Urinary bladder (tissue), 4 donors: ENCODE measurements around the gene METTL25. TPM values are rescaled to one million over a fixed set of nuclear protein-coding genes. Genes with fewer than 3 reads are reported as not detected.
A peak's percentile ranks its signal among the peaks of the same experiment; 100 is the strongest.

Source experiments
- DNase-seq: peaks from one replicate; pipeline ENCODE4 v3.0.0-alpha.2; 2015; ENCODE audit errors: extremely low spot score
- H3K27ac ChIP-seq: one replicate; pipeline ENCODE4 v1.5.1; 2013; ENCODE audit warnings: low read depth, mild to moderate bottlenecking, moderate library complexity
- H3K36me3 ChIP-seq: one replicate; pipeline ENCODE4 v1.6.1; 2013; ENCODE audit warnings: mild to moderate bottlenecking, moderate library complexity; ENCODE audit not compliant: insufficient read depth
- H3K4me1 ChIP-seq: one replicate; pipeline ENCODE4 v1.6.1; 2013; ENCODE audit warnings: mild to moderate bottlenecking, moderate library complexity; ENCODE audit not compliant: insufficient read depth
- H3K4me3 ChIP-seq: one replicate; pipeline ENCODE4 v1.5.1; 2013; ENCODE audit warnings: low read depth, low read length
- WGBS: extraction: QIAGEN DNeasy Blood & Tissue Kit; methylation state at CpG from one replicate; pipeline ENCODE4 v1.1.7; 2013; 5-methylcytosine and 5-hydroxymethylcytosine counted together
- polyA plus RNA-seq: library from polyadenylated mRNA; stranded (reverse); fragments of 200-250 nt; gene quantifications from one replicate; pipeline ENCODE4 v1.2.3, GENCODE V29; 2013
- total RNA-seq: library from RNA; depleted of rRNA; stranded (reverse); fragments of >200 nt; gene quantifications from one replicate; pipeline ENCODE4 v1.2.3, GENCODE V29; 2014
- donor health status: healthy with polysubstance abuse.
- donor health status: healthy.

Gene METTL25
- total and polyA plus RNA-seq, 2 donors, result 5.3 to 65.6 TPM

- no peak for DNase-seq
- WGBS, result 31% methylated on average over 4 of the region's 4 CpGs
- H3K36me3 ChIP-seq, result no peaks in the 10 kb centered on the region
- no peak overlapping the region for H3K27ac ChIP-seq
- no peak overlapping the region for H3K4me3 ChIP-seq
- H3K4me1 ChIP-seq, result no peaks in the 10 kb centered on the region
Observed at GRCh38 chr12:82504409-82504808, 146.1 kb downstream of the METTL25 start.

GRCh38 chr12:82505150-82505549 is 146.8 kb downstream of the METTL25 start:
- H3K36me3 ChIP-seq, result no peaks in the 10 kb centered on the region
- WGBS, result 70% methylated on average over 3 of the region's 3 CpGs
- no peak for DNase-seq

GRCh38 chr12:82507686-82508085 is 149.4 kb downstream of the METTL25 start:
- WGBS, result 41% methylated on average over 2 of the region's 2 CpGs
- H3K36me3 ChIP-seq, result no peaks in the 10 kb centered on the region

More at GRCh38 chr12:82505150-82505549, 146.8 kb downstream of the METTL25 start:
- H3K4me1 ChIP-seq, result no peaks in the 10 kb centered on the region
- H3K27ac ChIP-seq, result no peak overlapping the region
- no peak overlapping the region for H3K4me3 ChIP-seq

GRCh38 chr12:82510386-82510785 is 152.1 kb downstream of the METTL25 start:
- Histone ChIP-seq H3K4me1 (no peaks in the 10 kb centered on the region), H3K36me3 (no peaks in the 10 kb centered on the region), H3K4me3 (no peak overlapping the region), H3K27ac (no peak overlapping the region)
- no peak for DNase-seq
- WGBS, result 87% methylated on average over 1 of the region's 1 CpG

More at GRCh38 chr12:82507686-82508085, 149.4 kb downstream of the METTL25 start:
- no peak overlapping the region for H3K27ac ChIP-seq
- H3K4me1 ChIP-seq, result no peaks in the 10 kb centered on the region
- DNase-seq, result no peak
- no peak overlapping the region for H3K4me3 ChIP-seq

GRCh38 chr12:82514880-82515279 is 156.6 kb downstream of the METTL25 start:
- no peak for DNase-seq
- H3K36me3 ChIP-seq, result no peaks in the 10 kb centered on the region
- H3K27ac ChIP-seq, result no peak overlapping the region
- no peaks in the 10 kb centered on the region for H3K4me1 ChIP-seq
- H3K4me3 ChIP-seq, result no peak overlapping the region
- WGBS, result 82% methylated on average over 1 of the region's 1 CpG

- Histone ChIP-seq H3K4me3 (no peak overlapping the region), H3K36me3 (no peaks in the 10 kb centered on the region), H3K27ac (no peak overlapping the region), H3K4me1 (no peaks in the 10 kb centered on the region)
- DNase-seq, result no peak
- WGBS, result 85% methylated on average over 2 of the region's 2 CpGs
Observed at GRCh38 chr12:82515652-82516051, 157.3 kb downstream of the METTL25 start.

GRCh38 chr12:82517027-82517426 is 158.7 kb downstream of the METTL25 start:
- no peak overlapping the region for H3K4me3 ChIP-seq
- H3K36me3 ChIP-seq, result no peaks in the 10 kb centered on the region
- H3K27ac ChIP-seq, result no peak overlapping the region
- no peaks in the 10 kb centered on the region for H3K4me1 ChIP-seq
- DNase-seq, result no peak

GRCh38 chr12:82517808-82518207 is 159.5 kb downstream of the METTL25 start:
- WGBS, result 89% methylated on average over 5 of the region's 5 CpGs
- DNase-seq, result no peak
- no peak overlapping the region for H3K27ac ChIP-seq
- no peaks in the 10 kb centered on the region for H3K4me1 ChIP-seq
- H3K4me3 ChIP-seq, result no peak overlapping the region
- no peaks in the 10 kb centered on the region for H3K36me3 ChIP-seq

GRCh38 chr12:82519510-82519909 is 161.2 kb downstream of the METTL25 start:
- H3K4me3 ChIP-seq, result no peak overlapping the region
- DNase-seq, result no peak
- no peaks in the 10 kb centered on the region for H3K36me3 ChIP-seq
- H3K4me1 ChIP-seq, result no peaks in the 10 kb centered on the region
- H3K27ac ChIP-seq, result no peak overlapping the region

GRCh38 chr12:82522285-82522684 is 164.0 kb downstream of the METTL25 start:
- Histone ChIP-seq H3K27ac (no peak overlapping the region), H3K36me3 (no peaks in the 10 kb centered on the region), H3K4me3 (no peak overlapping the region), H3K4me1 (no peaks in the 10 kb centered on the region)
- WGBS, result 96% methylated on average over 4 of the region's 4 CpGs
- DNase-seq, result no peak

GRCh38 chr12:82522762-82523161 is 164.4 kb downstream of the METTL25 start:
- Histone ChIP-seq H3K36me3 (no peaks in the 10 kb centered on the region), H3K27ac (no peak overlapping the region), H3K4me3 (no peak overlapping the region), H3K4me1 (no peaks in the 10 kb centered on the region)
- no peak for DNase-seq

GRCh38 chr12:82523996-82524395 is 165.7 kb downstream of the METTL25 start:
- 47% methylated on average over 3 of the region's 3 CpGs for WGBS
- no peaks in the 10 kb centered on the region for H3K36me3 ChIP-seq
- no peak overlapping the region for H3K4me3 ChIP-seq
- no peak overlapping the region for H3K27ac ChIP-seq
- no peaks in the 10 kb centered on the region for H3K4me1 ChIP-seq
- DNase-seq, result no peak

- WGBS, result 56% methylated on average over 2 of the region's 2 CpGs
- no peak overlapping the region for H3K27ac ChIP-seq
- H3K4me3 ChIP-seq, result no peak overlapping the region
- DNase-seq, result no peak
- H3K4me1 ChIP-seq, result no peaks in the 10 kb centered on the region
- no peaks in the 10 kb centered on the region for H3K36me3 ChIP-seq
Observed at GRCh38 chr12:82524641-82525040, 166.3 kb downstream of the METTL25 start.

GRCh38 chr12:82525616-82526015 is 167.3 kb downstream of the METTL25 start:
- Histone ChIP-seq H3K4me3 (no peak overlapping the region), H3K4me1 (no peaks in the 10 kb centered on the region), H3K27ac (no peak overlapping the region), H3K36me3 (no peaks in the 10 kb centered on the region)
- 96% methylated on average over 2 of the region's 2 CpGs for WGBS
- no peak for DNase-seq

- no peaks in the 10 kb centered on the region for H3K4me1 ChIP-seq
- 13% methylated on average over 5 of the region's 5 CpGs for WGBS
- no peak overlapping the region for H3K4me3 ChIP-seq
- H3K36me3 ChIP-seq, result no peaks in the 10 kb centered on the region
- DNase-seq, result peak; percentile 56
- H3K27ac ChIP-seq, result no peak overlapping the region
Observed at GRCh38 chr12:82527165-82527780, 168.9 kb downstream of the METTL25 start.
